ENCODE measurements around the gene ACAD9. TPM values are rescaled to one million over a fixed set of nuclear protein-coding genes. Genes with fewer than 3 reads are reported as not detected.
"Not testable (repeated sequence)": the region's sequence is repeated elsewhere in the genome, so short reads cannot be mapped to it uniquely, and the experiment has no call there.

ACAD9 gene
- total and polyA plus RNA-seq, 2 donors (not counting 1 experiment from before 2014, with no cell fraction given): 33.6 to 57.6 TPM

GRCh38 chr3:128922804-128923459 is 43.5 kb downstream of the ACAD9 start:
- DNase-seq: no peak
- ChIA-PET POLR2A (no interaction called here), CTCF (no interaction called here)
- no peak overlapping the region for H3K27ac ChIP-seq (ENCODE audit: low read length in 2 of 2)
- H2AFZ ChIP-seq (ENCODE audit: insufficient read depth, low read depth, low read length, poor library complexity, severe bottlenecking): no peak overlapping the region
- no peak overlapping the region for H3K9ac ChIP-seq (ENCODE audit: low read length)
- no peaks in the 10 kb centered on the region for H3K79me2 ChIP-seq (ENCODE audit: control insufficient read depth, insufficient read depth, low read length)
- H3K27me3 ChIP-seq (replicated peaks in 1 of 4; ENCODE audit: control extremely low read depth in 1 of 4, control insufficient read depth in 3 of 4, insufficient read depth in 4 of 4, low read length in 3 of 4): no peaks in the 10 kb centered on the region
- ATAC-seq (ENCODE audit: low read depth): no peak
- Mint-ChIP-seq H3K9me3 (ENCODE audit: insufficient read depth) (peaks cover 7% of the 10 kb centered on the region), H3K27ac (no peak overlapping the region), H3K27me3 (no peaks in the 10 kb centered on the region), H3K4me1 (peaks cover 20% of the 10 kb centered on the region), H3K4me3 (peak overlapping the region; percentile 42)
- H3K36me3 ChIP-seq (replicated peaks in 1 of 2; ENCODE audit: control extremely low read depth in 1 of 2, control insufficient read depth in 1 of 2, extremely low read depth in 1 of 2, insufficient read depth in 2 of 2, low read length in 1 of 2): no peaks in the 10 kb centered on the region
- H3K9me3 ChIP-seq (ENCODE audit: control extremely low read depth in 1 of 3, control insufficient read depth in 2 of 3, insufficient read depth in 1 of 3, low read length in 2 of 3): peaks cover 3 to 31% (median 5%) of the 10 kb centered on the region in 3 donors
- no peaks in the 10 kb centered on the region for H4K20me1 ChIP-seq (ENCODE audit: control insufficient read depth, insufficient read depth, low read length, poor library complexity, severe bottlenecking)
- peak overlapping the region; percentile 38 for H3K4me2 ChIP-seq (replicated peaks; ENCODE audit: low read depth, low read length, poor library complexity, severe bottlenecking)
- 24% methylated on average over 8 of the region's 10 CpGs for WGBS (ENCODE audit: insufficient coverage)
- TF ChIP-seq EZH2 (IDR thresholded peaks at IDR 0.05; ENCODE audit: borderline replicate concordance, insufficient read depth, low read depth, low read length, poor library complexity, severe bottlenecking) (no peak), CTCF (IDR thresholded peaks at IDR 0.05) (no peak)
- H3K4me1 ChIP-seq (ENCODE audit: control insufficient read depth in 2 of 2, insufficient read depth in 2 of 2, low read length in 2 of 2): peaks cover 10 to 11% of the 10 kb centered on the region in 2 donors
- intact Hi-C loops (cut with micrococcal nuclease): no loop called here
- no peak overlapping the region for H3K4me3 ChIP-seq (ENCODE audit: control extremely low read depth in 1 of 5, extremely low read depth in 1 of 5, insufficient read depth in 1 of 5, low read depth in 2 of 5, low read length in 4 of 5)

GRCh38 chr3:128923576-128923975 is 44.2 kb downstream of the ACAD9 start:
- Histone ChIP-seq H3K27ac (ENCODE audit: low read length in 2 of 2) (no peak overlapping the region), H3K4me3 (ENCODE audit: control extremely low read depth in 1 of 5, extremely low read depth in 1 of 5, insufficient read depth in 1 of 5, low read depth in 2 of 5, low read length in 4 of 5) (no peak overlapping the region), H3K4me1 (ENCODE audit: control insufficient read depth in 2 of 2, insufficient read depth in 2 of 2, low read length in 2 of 2) (peaks cover 10 to 11% of the 10 kb centered on the region in 2 donors), H3K27me3 (replicated peaks in 1 of 4; ENCODE audit: control extremely low read depth in 1 of 4, control insufficient read depth in 3 of 4, insufficient read depth in 4 of 4, low read length in 3 of 4) (no peaks in the 10 kb centered on the region), H3K36me3 (replicated peaks in 1 of 2; ENCODE audit: control extremely low read depth in 1 of 2, control insufficient read depth in 1 of 2, extremely low read depth in 1 of 2, insufficient read depth in 2 of 2, low read length in 1 of 2) (no peaks in the 10 kb centered on the region), H3K9ac (ENCODE audit: low read length) (no peak overlapping the region), H3K4me2 (replicated peaks; ENCODE audit: low read depth, low read length, poor library complexity, severe bottlenecking) (peak overlapping the region; percentile 38), H4K20me1 (ENCODE audit: control insufficient read depth, insufficient read depth, low read length, poor library complexity, severe bottlenecking) (no peaks in the 10 kb centered on the region), H2AFZ (ENCODE audit: insufficient read depth, low read depth, low read length, poor library complexity, severe bottlenecking) (no peak overlapping the region), H3K9me3 (ENCODE audit: control extremely low read depth in 1 of 3, control insufficient read depth in 2 of 3, insufficient read depth in 1 of 3, low read length in 2 of 3) (peaks cover 3 to 31% (median 5%) of the 10 kb centered on the region in 3 donors), H3K79me2 (ENCODE audit: control insufficient read depth, insufficient read depth, low read length) (no peaks in the 10 kb centered on the region)
- 44% methylated on average over 1 of the region's 2 CpGs for WGBS (ENCODE audit: insufficient coverage)
- Mint-ChIP-seq H3K4me3 (peak overlapping the region; percentile 42), H3K4me1 (peaks cover 20% of the 10 kb centered on the region), H3K27ac (no peak overlapping the region), H3K9me3 (ENCODE audit: insufficient read depth) (peaks cover 7% of the 10 kb centered on the region), H3K27me3 (no peaks in the 10 kb centered on the region)
- intact Hi-C loops (cut with micrococcal nuclease): no loop called here
- POLR2A ChIA-PET: no interaction called here
- CTCF ChIA-PET: no interaction called here
- ATAC-seq (ENCODE audit: low read depth): no peak
- TF ChIP-seq CTCF (IDR thresholded peaks at IDR 0.05): no peak
- TF ChIP-seq EZH2 (IDR thresholded peaks at IDR 0.05; ENCODE audit: borderline replicate concordance, insufficient read depth, low read depth, low read length, poor library complexity, severe bottlenecking): no peak
- no peak for DNase-seq

- WGBS (ENCODE audit: insufficient coverage): 97% methylated on average over 4 of the region's 6 CpGs
- H3K27ac ChIP-seq (ENCODE audit: low read length in 2 of 2); CTCF ChIA-PET; DNase-seq; H3K36me3 ChIP-seq (replicated peaks in 1 of 2; ENCODE audit: control extremely low read depth in 1 of 2, control insufficient read depth in 1 of 2, extremely low read depth in 1 of 2, insufficient read depth in 2 of 2, low read length in 1 of 2); H3K4me3 ChIP-seq (ENCODE audit: control extremely low read depth in 1 of 5, extremely low read depth in 1 of 5, insufficient read depth in 1 of 5, low read depth in 2 of 5, low read length in 4 of 5); intact Hi-C loops (cut with micrococcal nuclease); H4K20me1 ChIP-seq (ENCODE audit: control insufficient read depth, insufficient read depth, low read length, poor library complexity, severe bottlenecking); H3K4me2 ChIP-seq (replicated peaks; ENCODE audit: low read depth, low read length, poor library complexity, severe bottlenecking); H3K4me3 Mint-ChIP-seq; H3K27me3 ChIP-seq (replicated peaks in 1 of 4; ENCODE audit: control extremely low read depth in 1 of 4, control insufficient read depth in 3 of 4, insufficient read depth in 4 of 4, low read length in 3 of 4); H3K9me3 Mint-ChIP-seq (ENCODE audit: insufficient read depth); H3K79me2 ChIP-seq (ENCODE audit: control insufficient read depth, insufficient read depth, low read length); H3K9ac ChIP-seq (ENCODE audit: low read length); H3K27me3 Mint-ChIP-seq; ATAC-seq (ENCODE audit: low read depth); H2AFZ ChIP-seq (ENCODE audit: insufficient read depth, low read depth, low read length, poor library complexity, severe bottlenecking); H3K27ac Mint-ChIP-seq: not testable (repeated sequence)
- peaks cover 3 to 29% (median 5%) of the 10 kb centered on the region in 3 donors for H3K9me3 ChIP-seq (ENCODE audit: control extremely low read depth in 1 of 3, control insufficient read depth in 2 of 3, insufficient read depth in 1 of 3, low read length in 2 of 3)
- H3K4me1 Mint-ChIP-seq: peaks cover 20% of the 10 kb centered on the region
- POLR2A ChIA-PET: interaction anchor here (0.6 kb wide), 1 partner anchor 92 kb away, joined by 3 read pairs; no protein-coding TSS in a partner anchor
- H3K4me1 ChIP-seq (ENCODE audit: control insufficient read depth in 2 of 2, insufficient read depth in 2 of 2, low read length in 2 of 2): peaks cover 10 to 11% of the 10 kb centered on the region in 2 donors
Observed at GRCh38 chr3:128923986-128924385, 44.6 kb downstream of the ACAD9 start.

Measured in B cell (primary cell).